Activated CD8-positive, alpha-beta T cell treated with anti-CD3 and anti-CD28 coated beads, Interleukin-2, amount 10 ng/mL, durations not matched to agents 7 days and 5 days (primary cell): ENCODE data around the gene A3GALT2. TPM values are rescaled to one million over a fixed set of nuclear protein-coding genes. Genes with fewer than 3 reads are reported as not detected.
A peak's percentile ranks its signal among the peaks of the same experiment; 100 is the strongest.

Experiments
- ATAC-seq: fragments of 150-1000 bp; cut with Tn5 transposase; one replicate; pipeline ENCODE4 v1.10.0; 2021; ENCODE audit warnings: moderate library complexity
- CTCF ChIA-PET: fragments of 350-600 bp; sonication (Branson Sonifier 250); formaldehyde crosslinking; loops from one replicate; lab custom pipeline; 2021; ENCODE audit warnings: antibody characterized with exemption; lab: Charles Lee
- POLR2A ChIA-PET: fragments of 350-600 bp; sonication (Branson Sonifier 250); formaldehyde crosslinking; loops from one replicate; lab custom pipeline; 2021; ENCODE audit warnings: antibody characterized with exemption; lab: Charles Lee
- DNase-seq: peaks from one replicate; pipeline ENCODE4 v3.0.0-alpha.2; 2020
- H3K27ac Mint-ChIP-seq: one replicate; pipeline ENCODE4 v1.8.0; 2021; ENCODE audit warnings: mild to moderate bottlenecking, mixed read lengths
- H3K27me3 Mint-ChIP-seq: one replicate; pipeline ENCODE4 v1.8.0; 2021; ENCODE audit warnings: low read depth, mixed read lengths
- H3K36me3 Mint-ChIP-seq: one replicate; pipeline ENCODE4 v1.8.0; 2021; ENCODE audit warnings: low read depth, mixed read lengths
- H3K4me1 Mint-ChIP-seq: one replicate; pipeline ENCODE4 v1.8.0; 2021; ENCODE audit warnings: low read depth, mixed read lengths
- H3K4me3 Mint-ChIP-seq: one replicate; pipeline ENCODE4 v1.8.0; 2021; ENCODE audit warnings: mild to moderate bottlenecking, mixed read lengths
- H3K9me3 Mint-ChIP-seq: one replicate; pipeline ENCODE4 v1.8.0; 2022; ENCODE audit warnings: mixed read lengths; ENCODE audit not compliant: insufficient read depth
- total RNA-seq, 2 experiments: library from RNA; stranded (reverse); gene quantifications; one replicate each; pipeline ENCODE4 v1.2.3, GENCODE V29; 2021

Gene A3GALT2
- total RNA-seq, 2 experiments from 2014 or later: not detected

DNA sequence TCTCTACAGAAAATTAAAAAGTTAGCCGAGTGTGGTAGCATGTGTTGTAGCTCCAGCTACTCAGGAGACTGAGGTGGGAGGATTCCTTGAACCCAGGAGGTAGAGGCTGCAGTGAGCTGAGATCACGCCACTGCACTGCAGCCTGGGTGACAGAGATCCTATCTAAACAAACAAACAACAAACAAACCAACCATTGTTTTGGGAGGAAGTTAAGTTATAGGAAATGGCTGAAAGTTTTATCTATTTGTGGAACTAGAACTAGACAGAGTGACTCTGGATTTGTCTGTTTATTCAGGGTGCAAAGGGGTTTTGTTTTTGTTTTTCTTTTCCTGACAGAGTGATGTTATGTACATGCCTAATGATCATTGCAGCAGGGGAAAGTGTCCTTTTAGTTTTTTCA lies 33.6 kb downstream of the A3GALT2 start:
- H3K36me3 Mint-ChIP-seq: peaks cover 9% of the 10 kb centered on the region
- no peaks in the 10 kb centered on the region for H3K27me3 Mint-ChIP-seq
- DNase-seq (no peak), ATAC-seq (no peak)
- ChIA-PET CTCF (interaction anchor here (1.8 kb wide), 1 partner anchor 8 kb away, joined by 6 read pairs; no protein-coding TSS in a partner anchor), POLR2A (no interaction called here)
- no peaks in the 10 kb centered on the region for H3K9me3 Mint-ChIP-seq
- no peaks in the 10 kb centered on the region for H3K4me1 Mint-ChIP-seq
- H3K27ac Mint-ChIP-seq: no peak overlapping the region
- no peak overlapping the region for H3K4me3 Mint-ChIP-seq

DNA sequence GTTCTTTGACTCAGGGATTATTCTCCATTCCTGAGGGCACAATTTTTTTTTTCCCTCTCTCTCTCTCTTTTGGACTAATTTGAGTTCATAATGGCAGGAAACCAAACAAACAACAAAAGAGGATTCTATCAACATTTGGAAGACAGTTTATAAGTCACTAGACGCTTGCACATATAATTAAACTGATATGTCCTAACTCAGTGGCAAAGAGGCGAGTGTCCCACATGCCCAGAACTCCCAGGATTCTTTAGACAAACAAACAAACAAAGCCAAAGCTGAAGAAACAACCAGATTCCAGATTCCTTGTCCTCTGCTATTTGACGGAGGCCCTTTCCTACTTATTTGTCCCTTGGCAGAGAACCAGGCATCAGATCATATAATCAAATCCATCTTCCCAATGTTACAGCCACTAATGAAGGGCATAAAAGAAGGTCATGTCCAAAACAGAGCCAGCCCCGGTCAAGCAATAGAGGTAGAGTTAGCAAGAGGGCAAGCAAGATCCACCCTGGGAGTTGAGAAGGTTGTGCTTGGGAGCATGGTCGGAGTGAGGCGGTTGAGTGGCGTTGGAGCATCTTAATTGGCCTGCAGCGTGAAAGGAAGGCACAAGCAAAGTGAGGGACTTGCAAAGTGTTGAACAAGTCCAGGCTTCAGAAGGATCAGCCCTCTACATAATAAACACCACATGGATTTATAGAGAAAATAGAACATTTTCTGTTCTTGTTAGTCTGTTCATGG lies 34.3 kb downstream of the A3GALT2 start:
- no peaks in the 10 kb centered on the region for H3K27me3 Mint-ChIP-seq
- ChIA-PET CTCF (interaction anchor here (1.8 kb wide), 1 partner anchor 9 kb away, joined by 6 read pairs; no protein-coding TSS in a partner anchor), POLR2A (no interaction called here)
- no peak overlapping the region for H3K4me3 Mint-ChIP-seq
- ATAC-seq (no peak), DNase-seq (no peak)
- H3K36me3 Mint-ChIP-seq: peaks cover 14% of the 10 kb centered on the region
- H3K4me1 Mint-ChIP-seq: no peaks in the 10 kb centered on the region
- H3K27ac Mint-ChIP-seq: no peak overlapping the region
- no peaks in the 10 kb centered on the region for H3K9me3 Mint-ChIP-seq

DNA sequence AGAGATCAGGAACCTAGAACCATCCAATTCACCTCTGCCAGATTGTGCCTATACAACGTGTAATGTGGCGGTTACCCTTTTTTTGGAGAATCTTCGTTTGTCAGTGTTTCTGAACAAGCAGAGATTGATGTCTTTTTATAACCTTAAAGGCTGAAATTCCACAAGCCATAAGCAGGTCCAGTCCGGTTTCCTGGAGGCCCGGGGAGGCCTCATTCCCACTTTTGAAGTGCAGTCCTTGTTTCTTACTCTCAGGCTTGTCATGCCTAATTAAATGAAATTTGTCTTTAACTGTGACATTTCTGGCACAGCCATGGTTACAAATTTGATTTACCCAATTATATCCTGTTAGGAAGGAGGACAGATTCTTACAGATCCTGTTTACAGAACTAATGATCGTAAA lies 36.8 kb downstream of the A3GALT2 start:
- DNase-seq: no peak

DNA sequence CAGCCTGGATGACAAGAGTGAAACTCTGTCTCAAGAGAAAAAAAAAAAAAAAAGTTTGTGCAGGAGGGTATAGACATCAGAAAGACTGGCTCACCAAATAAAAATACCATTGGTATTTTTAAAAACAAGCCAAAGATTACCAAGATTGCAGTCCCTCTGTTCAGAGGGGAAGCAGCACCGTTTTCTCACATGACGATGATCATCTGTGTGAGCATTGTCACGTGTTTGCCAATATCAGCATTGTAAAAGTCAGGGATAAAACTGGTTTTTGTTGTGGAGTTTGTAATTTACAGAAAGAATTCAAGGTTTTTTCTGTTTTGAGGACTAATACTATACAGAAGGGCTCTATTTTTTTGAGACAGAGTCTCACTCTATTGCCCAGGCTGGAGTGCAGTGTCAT lies 38.1 kb downstream of the A3GALT2 start:
- H3K4me3 Mint-ChIP-seq: no peak overlapping the region
- ATAC-seq (no peak), DNase-seq (no peak)
- peaks cover 14% of the 10 kb centered on the region for H3K36me3 Mint-ChIP-seq
- CTCF ChIA-PET: interaction anchor here (1.0 kb wide), 1 partner anchor 14 kb away, joined by 3 read pairs; no protein-coding TSS in a partner anchor
- no peaks in the 10 kb centered on the region for H3K4me1 Mint-ChIP-seq
- no peak overlapping the region for H3K27ac Mint-ChIP-seq
- POLR2A ChIA-PET: no interaction called here
- no peaks in the 10 kb centered on the region for H3K27me3 Mint-ChIP-seq
- H3K9me3 Mint-ChIP-seq: no peaks in the 10 kb centered on the region

More for the DNA sequence above, 36.8 kb downstream of the A3GALT2 start:
- ATAC-seq: no peak
- no peak overlapping the region for H3K4me3 Mint-ChIP-seq
- POLR2A ChIA-PET: no interaction called here
- H3K9me3 Mint-ChIP-seq: no peaks in the 10 kb centered on the region
- H3K27me3 Mint-ChIP-seq: no peaks in the 10 kb centered on the region
- no peaks in the 10 kb centered on the region for H3K4me1 Mint-ChIP-seq
- no peak overlapping the region for H3K27ac Mint-ChIP-seq
- CTCF ChIA-PET: interaction anchor here (1.0 kb wide), 1 partner anchor 11 kb away, joined by 4 read pairs; no protein-coding TSS in a partner anchor
- peaks cover 14% of the 10 kb centered on the region for H3K36me3 Mint-ChIP-seq

DNA sequence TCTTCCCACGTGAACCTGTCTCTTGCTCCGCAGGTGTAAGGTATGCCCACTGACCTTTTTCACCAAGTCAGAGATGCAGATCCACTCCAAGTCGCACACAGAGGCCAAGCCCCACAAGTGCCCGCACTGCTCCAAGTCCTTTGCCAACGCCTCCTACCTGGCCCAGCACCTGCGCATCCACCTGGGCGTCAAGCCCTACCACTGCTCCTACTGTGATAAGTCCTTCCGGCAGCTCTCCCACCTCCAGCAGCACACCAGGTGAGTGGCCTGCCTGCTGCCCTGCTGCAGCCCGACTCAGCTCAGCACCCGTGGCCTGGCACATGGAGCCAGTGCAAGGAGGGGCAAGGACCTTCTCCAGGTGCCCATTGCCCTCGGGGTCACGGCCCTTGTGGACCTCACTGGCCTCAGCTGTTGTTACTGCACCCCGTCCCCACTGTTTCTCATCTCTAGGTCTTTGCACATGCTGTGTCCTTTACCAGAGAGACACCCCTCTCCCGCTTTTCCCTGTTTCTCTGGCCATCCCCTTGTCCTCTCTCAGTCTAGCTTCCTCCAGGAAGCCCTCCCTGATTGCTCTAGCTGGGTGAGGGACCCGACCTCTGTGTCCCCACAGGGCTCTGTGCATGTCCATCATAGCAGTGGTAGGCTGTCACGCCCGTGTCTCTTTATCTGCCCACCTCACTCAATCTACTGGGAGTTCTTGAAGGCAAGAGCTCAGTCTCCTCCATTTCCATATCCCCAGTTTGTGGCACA lies 39.2 kb downstream of the A3GALT2 start:
- Mint-ChIP-seq H3K36me3 (peaks cover 15% of the 10 kb centered on the region), H3K9me3 (no peaks in the 10 kb centered on the region), H3K27me3 (no peaks in the 10 kb centered on the region), H3K27ac (no peak overlapping the region), H3K4me1 (no peaks in the 10 kb centered on the region), H3K4me3 (no peak overlapping the region)
- ATAC-seq: no peak
- CTCF ChIA-PET: interaction anchor here (1.0 kb wide), 1 partner anchor 15 kb away, joined by 3 read pairs; no protein-coding TSS in a partner anchor
- POLR2A ChIA-PET: no interaction called here
- no peak for DNase-seq

DNA sequence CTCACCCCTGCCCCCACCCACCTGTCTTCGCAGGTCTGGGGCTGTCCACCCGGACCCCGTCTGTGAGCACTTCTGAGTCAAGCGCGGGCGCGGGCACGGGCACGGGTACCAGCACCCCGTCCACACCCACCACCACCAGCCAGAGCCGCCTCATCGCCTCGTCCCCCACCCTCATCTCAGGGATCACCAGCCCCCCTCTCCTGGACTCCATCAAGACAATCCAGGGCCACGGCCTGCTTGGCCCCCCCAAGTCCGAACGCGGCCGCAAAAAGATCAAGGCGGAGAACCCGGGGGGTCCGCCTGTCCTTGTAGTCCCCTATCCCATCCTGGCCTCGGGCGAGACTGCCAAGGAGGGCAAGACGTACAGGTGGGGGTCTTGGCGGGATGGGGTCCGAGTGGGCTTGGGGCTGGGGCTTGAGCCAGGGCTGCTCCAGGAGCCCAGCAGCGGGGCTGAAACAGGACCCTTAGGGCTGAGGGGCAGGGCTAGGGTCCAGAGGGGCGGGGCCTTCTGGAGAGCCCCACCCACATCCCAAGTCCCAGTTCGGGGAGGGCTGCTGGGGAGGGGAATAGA lies 40.7 kb downstream of the A3GALT2 start:
- no peak for DNase-seq
- Mint-ChIP-seq H3K27me3 (no peaks in the 10 kb centered on the region), H3K9me3 (no peaks in the 10 kb centered on the region), H3K4me1 (no peaks in the 10 kb centered on the region), H3K27ac (no peak overlapping the region), H3K4me3 (no peak overlapping the region), H3K36me3 (peaks cover 16% of the 10 kb centered on the region)
- ATAC-seq: no peak
- POLR2A ChIA-PET: no interaction called here
- CTCF ChIA-PET: no interaction called here

DNA sequence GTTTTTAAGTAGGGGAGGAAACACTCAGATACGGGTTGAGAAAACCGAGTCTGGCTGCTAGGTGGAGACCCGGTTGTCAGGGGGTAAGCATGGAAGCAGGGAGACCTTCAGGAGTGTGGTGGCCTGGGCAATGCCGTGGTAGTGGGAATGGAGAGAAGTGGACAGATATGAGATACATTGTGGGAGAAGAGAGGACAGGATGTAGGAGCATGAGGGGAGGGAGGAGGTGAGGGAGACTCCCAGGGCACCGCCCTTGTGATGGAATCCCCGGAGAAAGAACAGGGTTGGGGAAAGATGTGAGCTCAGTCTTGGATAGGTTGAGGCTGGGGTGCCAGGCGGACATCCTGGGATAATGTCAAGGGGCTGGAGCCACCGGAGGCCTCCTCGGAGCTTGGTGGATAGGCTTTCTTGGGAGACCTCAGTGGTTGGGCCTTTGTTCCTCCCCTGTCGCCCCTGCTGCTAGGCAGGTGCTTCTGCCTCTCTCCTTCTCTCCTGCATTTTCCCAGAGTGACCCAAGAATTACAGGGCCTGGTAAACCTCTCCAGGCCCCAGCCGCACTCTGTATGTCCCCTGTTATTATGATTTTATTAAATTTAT lies 43.3 kb downstream of the A3GALT2 start:
- Mint-ChIP-seq H3K27ac (no peak overlapping the region), H3K9me3 (no peaks in the 10 kb centered on the region), H3K36me3 (peaks cover 16% of the 10 kb centered on the region), H3K4me3 (no peak overlapping the region), H3K4me1 (peaks cover 13% of the 10 kb centered on the region), H3K27me3 (no peaks in the 10 kb centered on the region)
- no peak for ATAC-seq
- ChIA-PET POLR2A (no interaction called here), CTCF (interaction anchor here (2.1 kb wide), 1 partner anchor 18 kb away, joined by 8 read pairs; no protein-coding TSS in a partner anchor)
- DNase-seq: no peak

DNA sequence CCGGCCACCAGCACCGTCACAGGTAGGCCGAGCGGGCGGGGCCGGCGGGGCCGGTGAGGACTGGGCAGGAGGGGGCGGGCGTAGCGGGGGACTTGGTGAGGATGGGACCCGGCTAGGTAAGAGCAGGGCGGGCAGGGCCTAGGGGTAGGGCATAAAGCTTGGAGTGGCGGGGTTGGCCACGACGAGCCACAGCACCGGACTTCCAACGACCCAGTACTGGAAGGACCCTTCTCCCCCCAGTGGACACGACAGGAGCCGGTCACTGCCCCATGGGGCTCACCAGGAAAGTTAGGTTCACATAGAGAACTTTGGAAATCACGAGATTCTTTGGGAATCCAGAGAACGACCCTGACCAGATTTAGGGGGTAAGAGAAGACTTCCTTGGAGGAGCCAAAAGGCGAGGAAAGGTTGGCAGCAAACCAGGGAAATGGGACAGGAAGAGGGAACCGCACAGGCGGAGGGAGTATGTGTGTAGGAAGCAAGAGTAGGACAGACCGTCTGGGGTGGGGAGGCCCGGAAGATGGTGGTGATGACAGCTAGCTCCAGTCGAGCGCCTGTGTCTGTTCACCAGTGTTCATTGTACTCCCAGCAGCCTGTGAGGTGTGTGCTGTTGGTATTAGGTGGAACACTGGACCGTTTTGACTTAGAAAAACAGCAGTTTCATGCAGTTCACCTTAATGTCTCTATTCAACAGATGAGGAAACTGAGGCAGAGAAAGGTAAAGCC lies 44.2 kb downstream of the A3GALT2 start:
- Mint-ChIP-seq H3K4me3 (no peak overlapping the region), H3K4me1 (peaks cover 18% of the 10 kb centered on the region), H3K9me3 (no peaks in the 10 kb centered on the region), H3K27ac (peak overlapping the region; percentile 24), H3K36me3 (peaks cover 12% of the 10 kb centered on the region), H3K27me3 (no peaks in the 10 kb centered on the region)
- ATAC-seq (no peak), DNase-seq (no peak)
- CTCF ChIA-PET: no interaction called here
- POLR2A ChIA-PET: interaction anchor here (0.6 kb wide), 1 partner anchor 1444 kb away, joined by 3 read pairs; no protein-coding TSS in a partner anchor

DNA sequence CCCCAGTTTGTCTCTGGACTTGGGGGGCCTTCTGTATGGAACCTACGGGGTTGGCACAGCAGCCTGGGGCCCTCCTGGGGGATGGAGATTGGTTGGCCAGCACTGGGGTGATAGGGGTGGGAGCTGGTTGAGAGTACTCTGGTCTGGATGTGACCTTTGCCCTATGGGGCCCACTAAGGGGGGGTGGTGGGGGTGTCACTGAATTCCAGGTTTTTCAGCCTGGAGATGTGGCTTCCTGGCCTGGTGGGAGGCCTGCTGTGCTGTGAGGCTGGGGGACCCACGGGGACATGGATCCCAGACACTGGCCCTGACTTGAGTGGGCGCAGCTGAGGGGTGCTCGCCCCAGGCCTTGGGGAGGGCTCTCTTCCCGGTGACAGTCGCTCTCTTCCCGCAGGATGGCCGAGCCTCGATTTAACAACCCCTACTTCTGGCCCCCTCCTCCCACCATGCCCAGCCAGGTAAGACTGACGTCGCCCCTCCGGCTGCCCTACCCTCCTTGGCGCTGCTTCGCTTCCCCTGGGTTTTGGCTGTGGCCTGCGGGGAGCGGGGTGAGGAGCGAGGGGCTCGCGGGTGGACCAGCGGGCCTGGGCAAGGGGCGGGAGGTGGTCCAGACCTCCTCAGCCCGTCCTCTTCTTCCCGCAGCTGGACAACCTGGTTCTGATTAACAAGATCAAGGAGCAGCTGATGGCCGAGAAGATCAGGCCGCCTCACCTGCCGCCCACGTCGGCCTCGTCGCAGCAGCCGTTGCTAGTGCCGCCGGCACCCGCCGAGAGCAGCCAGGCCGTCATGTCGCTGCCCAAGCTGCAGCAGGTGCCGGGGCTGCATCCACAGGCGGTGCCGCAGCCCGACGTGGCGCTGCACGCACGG lies 45.0 kb downstream of the A3GALT2 start:
- Mint-ChIP-seq H3K4me1 (peaks cover 20% of the 10 kb centered on the region), H3K9me3 (no peaks in the 10 kb centered on the region), H3K27me3 (no peaks in the 10 kb centered on the region), H3K4me3 (no peak overlapping the region), H3K36me3 (peaks cover 8% of the 10 kb centered on the region), H3K27ac (no peak overlapping the region)
- ChIA-PET POLR2A (no interaction called here), CTCF (no interaction called here)
- ATAC-seq (no peak), DNase-seq (no peak)

DNA sequence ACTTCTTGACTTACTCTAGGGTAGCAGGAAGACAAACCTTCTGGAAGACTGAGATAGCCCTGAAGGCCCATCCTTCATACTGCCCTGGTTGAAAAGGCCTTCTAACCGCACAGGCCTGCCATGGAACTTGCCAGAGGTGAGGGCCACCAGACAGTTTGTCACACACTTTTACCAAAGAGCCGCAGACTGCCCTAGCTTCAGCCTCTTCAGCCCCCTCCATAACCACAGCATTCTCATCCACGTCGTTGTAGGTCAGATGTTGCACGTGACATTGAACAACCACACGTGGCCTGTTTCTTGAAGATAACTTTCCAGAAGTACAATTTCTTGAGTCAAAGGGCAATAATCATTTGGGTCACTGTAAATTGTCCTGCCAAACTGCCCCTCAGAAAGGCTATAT lies 45.7 kb downstream of the A3GALT2 start:
- POLR2A ChIA-PET: no interaction called here
- H3K36me3 Mint-ChIP-seq: peaks cover 8% of the 10 kb centered on the region
- CTCF ChIA-PET: interaction anchor here (1.9 kb wide), 1 partner anchor 20 kb away, joined by 6 read pairs; no protein-coding TSS in a partner anchor
- DNase-seq (no peak), ATAC-seq (no peak)
- no peaks in the 10 kb centered on the region for H3K27me3 Mint-ChIP-seq
- no peak overlapping the region for H3K4me3 Mint-ChIP-seq
- H3K4me1 Mint-ChIP-seq: peaks cover 20% of the 10 kb centered on the region
- no peak overlapping the region for H3K27ac Mint-ChIP-seq
- no peaks in the 10 kb centered on the region for H3K9me3 Mint-ChIP-seq
